NCI-H2227 (cell line): Measurements from ENCODE around the gene CEP192.
"Not testable (repeated sequence)": the region's sequence is repeated elsewhere in the genome, so short reads cannot be mapped to it uniquely, and the experiment has no call there.

ENCODE experiments used
- DNase-seq: peaks from one replicate; lab custom pipeline; 2025; ENCODE audit not compliant: unreplicated experiment; lab: John Stamatoyannopoulos, UW

Gene CEP192

DNA sequence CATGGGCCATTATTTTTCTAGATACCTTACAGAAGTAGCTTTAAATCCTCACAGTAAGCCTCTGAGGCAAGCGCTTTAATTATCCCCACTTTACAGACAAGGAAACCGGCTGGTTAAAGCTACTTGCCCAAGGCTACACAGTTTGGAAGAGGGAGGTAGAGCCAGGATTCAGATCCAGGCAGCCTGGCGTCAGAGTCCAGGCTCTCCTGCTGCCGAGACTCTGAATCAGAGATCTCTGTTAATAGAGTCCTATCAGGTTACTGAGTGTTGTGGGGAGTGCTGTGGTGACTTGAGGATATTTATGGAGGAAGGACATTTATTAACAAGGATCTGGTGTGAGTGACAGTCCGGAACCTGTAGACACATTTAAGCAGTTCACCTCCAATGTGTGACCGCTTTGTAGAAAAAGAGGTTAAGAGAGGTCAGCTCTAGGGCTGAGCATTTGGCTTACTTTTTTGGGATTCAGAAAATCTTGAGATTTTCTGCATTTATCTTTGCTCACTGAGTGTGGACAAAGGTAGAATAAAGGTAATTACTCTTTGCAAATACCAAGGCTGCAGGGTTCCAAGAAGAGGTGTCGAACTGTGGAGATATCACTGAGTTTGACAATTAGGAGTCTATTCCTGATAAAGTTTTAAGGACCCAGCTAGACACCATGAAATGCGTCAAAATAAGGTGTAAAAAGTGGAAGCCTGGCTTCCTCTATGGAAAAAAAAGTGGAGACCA, 1.6 kb upstream of the CEP192 start:
- no peak for DNase-seq

DNA sequence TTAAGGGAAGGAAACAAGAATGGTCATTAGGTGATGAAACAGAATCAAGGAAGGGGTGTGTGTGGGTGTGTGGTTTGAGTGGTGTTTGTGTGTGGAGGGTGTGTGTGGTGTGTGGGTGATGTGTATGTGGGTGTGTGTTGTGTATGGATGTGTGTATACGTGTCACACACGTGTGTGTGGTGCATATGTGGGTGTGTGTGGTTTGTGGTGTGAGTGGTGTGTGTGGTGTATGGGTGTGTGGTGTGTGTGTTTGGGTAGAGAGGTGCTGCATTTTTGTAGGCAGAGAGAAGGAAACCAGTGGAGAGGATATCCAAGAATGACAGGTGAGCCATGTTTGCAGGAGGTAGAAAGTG, 1.1 kb upstream of the CEP192 start:
- no peak for DNase-seq

DNA sequence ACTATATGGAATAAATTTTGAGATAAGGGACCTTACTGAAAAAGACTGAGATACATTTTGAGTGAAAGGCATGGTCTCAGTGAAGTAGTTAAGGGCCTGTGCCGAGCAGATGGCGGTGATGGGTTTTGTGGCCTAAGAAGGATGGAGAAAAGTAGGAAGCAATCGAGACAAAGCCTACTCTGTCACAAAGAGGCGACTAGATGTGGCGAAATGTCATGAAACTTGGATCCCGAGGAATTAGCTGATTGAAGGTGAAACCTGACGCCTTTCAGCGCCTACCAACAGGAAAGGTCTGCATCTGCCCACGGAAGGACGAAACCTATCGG, 558 bp upstream of the CEP192 start:
- no peak for DNase-seq

DNA sequence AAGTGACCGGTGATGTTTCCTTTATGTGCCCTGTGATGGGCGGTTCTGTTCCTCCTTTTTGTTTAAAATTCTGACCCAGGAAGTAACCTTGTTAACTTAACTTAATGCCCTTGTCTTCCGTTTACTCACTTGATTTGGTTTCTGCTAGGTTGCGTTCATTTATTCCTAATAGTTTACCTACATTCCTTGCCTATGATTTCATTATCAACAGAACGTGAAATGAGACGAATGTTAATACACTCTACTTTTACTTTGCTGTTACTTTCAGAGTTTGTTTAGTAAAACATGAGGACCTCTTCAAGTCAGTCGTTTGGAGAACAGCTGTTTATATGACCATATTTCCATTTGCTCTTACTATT, 638 bp downstream of the CEP192 start:
- no peak for DNase-seq

DNA sequence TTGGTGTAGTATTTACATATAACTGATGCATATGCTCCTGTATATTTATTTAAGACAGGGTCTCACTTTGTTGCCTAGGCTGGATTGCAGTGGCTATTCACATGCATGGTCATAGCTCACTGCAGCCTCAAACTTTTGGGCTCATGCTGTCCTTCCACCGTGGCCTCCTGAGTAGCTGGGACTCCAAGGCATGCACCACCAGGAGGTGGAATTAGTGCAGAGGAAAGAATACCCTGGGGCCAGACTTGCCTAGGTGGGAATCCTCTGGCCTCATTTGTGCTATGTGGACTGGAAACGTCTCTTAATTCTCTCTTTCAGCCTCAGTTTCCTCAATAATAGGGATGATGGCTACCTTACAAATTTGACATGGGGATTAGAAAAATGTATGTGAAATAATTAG, 2.3 kb downstream of the CEP192 start:
- no peak for DNase-seq

DNA sequence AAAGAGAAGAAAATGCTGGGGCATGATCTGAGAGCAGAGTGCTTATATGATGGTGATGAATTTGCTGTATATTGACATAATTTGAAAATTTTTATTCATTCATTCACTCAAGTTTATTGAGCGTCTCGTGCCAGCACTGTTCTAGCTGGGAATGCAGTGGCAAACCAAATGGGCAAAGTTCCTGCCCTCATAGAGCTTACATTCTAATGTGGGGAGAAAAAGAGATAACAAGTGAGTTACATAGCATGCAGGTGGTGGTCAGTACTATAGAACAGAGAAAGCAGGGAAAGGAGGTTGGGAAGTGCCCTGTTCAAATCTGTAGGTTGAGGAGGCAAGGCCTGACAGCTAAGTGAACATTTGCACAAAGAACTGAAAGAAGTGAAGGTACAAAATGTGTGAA, 4.3 kb downstream of the CEP192 start:
- no peak for DNase-seq

DNA sequence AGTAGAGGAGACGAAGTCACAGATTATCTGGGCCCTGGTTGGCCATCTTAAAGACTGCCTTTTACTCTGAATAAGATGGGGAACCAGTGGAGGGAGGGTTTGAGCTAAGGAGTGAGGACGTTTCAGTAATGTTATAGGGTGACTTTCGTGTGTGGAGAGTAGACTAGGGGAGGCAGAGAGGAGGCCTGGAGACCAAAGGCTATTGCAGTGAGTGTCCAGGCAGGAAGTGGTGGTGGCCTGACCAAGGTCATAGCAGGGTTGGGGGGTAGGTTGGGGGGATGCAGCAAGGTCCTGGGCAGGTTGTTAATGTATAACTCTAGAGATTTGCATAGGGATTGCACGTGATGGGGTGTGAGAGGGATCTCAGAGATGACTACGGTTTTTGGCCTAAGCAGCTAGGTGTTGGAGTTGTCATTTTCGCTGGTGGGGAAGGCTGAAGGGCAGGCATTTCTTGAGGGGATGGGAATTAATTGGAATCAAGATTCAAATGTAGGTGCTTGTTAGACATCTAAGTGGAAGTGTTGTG, 4.9 kb downstream of the CEP192 start:
- DNase-seq, result no peak

DNA sequence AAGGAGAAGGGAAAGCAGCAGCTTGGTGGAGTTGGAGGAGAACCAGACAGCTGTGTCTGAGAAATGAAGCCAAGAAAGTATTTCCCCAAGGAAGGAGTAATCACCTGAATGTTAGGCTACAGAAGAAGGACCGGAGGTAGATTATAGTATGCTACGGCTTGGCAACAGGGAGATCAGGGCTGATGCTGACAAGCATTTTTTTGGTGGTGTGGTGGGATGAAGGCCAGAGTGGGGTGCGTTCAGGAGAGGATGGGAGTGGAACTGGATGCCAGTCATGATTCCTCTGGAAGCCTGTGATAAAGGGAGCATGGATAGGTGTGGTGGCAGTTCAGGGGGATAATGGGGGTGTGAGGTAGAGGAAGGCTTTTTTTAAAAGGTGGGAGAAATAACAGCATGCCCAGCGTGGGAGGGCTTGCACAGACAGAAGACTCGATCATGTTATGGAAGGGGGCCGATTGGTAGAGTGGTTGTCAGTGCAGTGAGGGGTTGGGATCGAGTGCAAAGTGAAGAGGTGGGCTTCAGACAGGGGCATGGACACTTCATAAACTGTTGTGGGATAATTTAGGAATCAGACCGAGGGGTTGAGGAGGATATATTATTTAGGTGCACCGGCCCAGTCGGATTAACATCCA, 5.6 kb downstream of the CEP192 start:
- no peak for DNase-seq

DNA sequence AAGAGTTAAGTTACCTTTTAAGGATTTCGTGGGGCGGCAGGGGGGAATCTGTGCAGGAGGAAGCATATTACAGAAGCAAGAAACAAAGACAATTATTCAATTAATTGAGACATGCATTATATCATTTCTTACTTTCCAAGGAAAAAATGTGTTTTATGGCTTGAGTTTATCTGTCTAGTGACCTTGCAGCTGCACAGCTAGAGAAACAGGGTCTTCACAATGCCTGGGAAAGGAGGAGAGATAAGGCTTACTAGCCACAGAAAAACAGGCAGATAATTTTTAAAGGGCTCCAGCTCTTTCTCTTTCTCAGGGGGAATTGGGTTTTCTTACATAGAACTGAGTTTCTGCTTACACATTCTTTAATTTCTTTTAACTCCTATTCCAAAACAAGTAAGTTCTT, 6.2 kb downstream of the CEP192 start:
- DNase-seq, result not testable (repeated sequence)

DNA sequence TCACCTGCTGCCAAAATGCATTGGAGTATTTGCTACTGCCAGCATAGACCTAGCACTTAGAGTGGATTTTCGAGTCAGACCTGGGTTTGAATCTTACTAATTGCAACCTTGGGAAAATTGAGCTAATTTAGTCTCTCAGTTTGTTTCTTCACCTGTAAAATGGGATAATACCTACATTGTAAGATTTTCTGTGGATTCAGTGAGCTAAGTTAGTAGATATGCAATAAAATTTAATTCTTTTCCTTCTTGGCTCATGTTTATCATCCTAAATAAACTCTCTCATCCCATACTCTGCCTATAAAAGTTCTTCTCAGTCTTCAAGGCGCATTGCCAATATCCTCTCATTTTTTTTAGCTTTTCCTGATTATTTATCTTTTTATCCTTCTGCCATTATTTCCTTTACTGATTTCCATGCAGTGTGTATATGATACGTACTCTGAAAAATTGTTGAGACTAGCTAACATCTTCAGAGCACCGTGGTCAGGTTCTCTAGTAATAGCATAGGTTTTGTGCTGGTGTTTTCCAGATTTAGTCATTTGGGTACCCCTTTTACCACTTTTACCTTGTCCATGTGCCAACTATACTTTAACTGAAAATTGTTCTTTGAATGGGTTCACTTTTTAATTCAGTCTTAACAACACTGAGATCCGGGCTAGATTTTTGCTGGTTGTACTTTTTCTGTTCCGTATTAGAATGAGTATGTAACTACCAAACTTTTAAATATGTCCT, 7.3 kb downstream of the CEP192 start:
- DNase-seq, result no peak

DNA sequence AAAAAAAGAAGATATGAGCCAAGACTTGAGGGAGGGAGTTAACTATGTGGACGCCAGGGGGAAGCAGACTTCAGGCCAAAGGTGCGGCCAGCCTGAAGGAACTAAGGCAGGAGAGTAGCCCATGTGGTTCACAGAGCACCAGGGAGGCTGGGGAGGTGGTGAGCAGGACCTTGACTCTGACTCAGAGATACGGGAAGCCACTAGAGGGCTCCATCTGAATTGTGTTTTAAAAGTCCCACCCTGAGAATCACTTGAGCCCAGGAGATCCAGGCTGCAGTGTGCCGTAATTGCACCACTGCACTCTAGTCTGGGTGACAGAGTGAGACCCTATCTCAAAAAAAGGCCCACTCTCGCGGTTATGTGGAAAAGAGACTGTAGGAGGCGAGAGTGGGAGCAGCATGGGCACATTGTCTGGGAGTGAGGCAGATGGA, 12.3 kb downstream of the CEP192 start:
- DNase-seq, result peak; percentile 29

DNA sequence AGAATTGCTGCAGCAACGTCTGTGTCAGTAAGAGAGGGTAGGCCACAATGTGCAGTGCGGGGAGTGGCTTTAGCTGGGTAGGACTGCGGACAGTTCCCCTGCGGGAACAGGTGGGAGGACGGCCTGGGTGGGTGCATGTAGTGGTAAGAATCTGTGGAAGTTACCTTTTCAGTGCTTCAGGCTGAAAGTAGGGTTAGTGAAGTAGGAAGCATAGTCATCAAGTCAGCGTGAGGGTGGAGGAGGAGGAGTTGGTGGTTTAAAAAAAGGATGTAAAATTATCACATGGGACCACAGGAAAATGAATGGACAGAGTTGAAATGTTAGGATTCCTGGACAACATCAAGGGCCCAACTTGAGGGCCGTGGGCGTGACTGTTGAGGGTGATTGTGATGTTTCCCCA, 13.2 kb downstream of the CEP192 start:
- no peak for DNase-seq

DNA sequence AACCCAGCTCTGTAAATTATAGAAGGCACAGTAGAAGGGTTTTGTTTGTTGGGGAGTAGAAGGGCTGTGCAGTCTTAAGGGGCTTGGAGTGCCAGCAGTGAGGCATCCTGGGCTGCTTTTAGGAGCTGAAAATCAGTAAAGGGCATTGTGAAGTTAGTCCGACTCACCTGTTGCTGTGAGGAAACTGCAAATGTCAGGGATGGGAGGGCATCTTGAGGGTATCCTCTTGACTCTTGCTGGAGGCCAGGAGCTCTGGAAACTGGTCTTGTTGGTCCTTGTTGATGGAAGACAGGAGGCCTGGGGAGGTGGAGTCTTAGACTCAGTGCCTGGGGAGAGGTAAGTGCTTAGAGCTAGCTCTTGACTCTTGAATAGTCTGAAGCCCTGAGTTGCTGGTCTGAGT, 14.1 kb downstream of the CEP192 start:
- DNase-seq, result no peak

DNA sequence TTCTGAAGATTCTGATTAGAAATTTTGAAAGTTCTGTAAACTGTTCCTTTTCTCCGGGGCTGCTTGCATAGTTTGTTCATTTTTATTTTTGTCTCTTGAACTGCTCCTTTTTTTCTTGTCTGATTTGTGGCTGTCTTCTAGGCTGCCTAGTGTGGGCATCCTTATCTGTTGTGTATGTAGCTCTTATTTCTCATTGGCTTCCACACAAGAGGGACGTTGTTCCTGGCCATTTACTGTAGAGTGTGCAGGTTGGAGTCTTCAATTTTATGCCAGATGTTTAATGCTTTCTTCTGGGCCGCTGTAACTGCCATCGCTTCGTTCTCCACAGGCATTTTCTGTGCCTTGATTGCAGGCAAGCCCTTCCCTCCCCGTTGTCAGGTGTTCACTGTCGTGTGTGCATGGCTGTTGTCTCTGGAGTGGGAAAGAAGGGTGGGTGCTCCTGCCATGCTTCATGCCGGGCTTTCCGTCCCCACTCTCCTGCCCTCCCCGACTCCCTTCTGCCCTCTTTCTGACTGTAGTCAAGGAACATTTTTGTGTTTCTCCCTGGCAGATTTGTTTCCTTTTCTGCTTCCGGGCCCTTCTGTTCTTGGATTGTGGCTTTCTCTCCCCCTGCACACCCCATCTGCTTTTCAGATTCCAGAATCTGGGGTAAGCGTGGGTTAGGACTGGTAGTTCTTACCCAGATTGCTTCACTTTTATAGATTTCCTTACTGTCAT, 15.5 kb downstream of the CEP192 start:
- DNase-seq, result no peak

DNA sequence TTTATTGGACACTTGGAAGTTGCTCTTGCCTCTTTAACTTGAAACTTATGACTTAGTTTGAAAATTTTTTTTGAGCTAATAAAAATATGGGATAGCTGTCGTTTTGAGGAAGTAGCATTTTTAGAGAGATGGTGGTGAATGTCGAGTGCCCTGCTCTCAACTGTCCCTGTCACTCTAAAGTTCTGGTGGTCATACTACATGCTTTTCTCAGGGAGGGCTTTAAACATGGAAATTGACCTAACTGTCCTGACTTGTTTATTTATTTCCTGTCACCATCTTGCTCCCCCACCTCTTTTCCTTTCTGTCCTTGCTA, 16.0 kb downstream of the CEP192 start:
- DNase-seq, result no peak

DNA sequence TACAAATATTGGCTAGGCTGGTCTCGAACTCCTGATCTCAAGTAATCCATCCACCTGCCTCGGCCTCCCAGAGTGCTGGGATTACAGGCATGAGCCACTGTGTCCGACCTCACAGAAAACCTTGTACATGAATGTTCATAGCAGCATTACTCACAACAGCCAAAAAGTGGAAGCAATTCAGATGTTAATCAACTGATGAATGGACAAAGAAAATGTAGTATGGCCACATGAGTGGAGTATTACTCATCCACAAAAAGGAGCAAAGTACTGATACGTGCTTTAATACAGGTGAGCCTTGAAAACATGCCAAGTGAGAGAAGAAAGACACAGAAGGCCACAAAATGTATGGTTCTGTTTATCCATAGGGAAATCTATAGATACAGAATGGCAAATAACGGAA, 20.6 kb downstream of the CEP192 start:
- no peak for DNase-seq

DNA sequence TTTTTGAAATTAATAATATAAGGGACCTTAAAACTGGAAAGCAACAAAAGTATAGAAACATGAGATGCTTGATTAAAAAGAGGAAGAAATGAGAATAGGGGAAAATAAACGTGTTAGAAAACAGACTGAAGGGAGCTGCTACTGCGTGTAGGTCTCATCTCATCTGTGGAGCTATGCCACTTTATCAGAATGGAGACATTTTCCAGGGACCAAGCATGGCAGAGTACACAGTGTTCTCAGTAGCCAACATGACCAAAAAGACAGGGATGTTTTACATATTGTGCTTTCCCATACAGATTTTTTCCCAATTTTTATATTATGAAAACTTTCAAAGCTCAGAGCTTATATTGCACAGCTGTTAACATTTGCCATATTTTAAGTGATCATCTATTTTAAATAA, 23.1 kb downstream of the CEP192 start:
- DNase-seq, result no peak

DNA sequence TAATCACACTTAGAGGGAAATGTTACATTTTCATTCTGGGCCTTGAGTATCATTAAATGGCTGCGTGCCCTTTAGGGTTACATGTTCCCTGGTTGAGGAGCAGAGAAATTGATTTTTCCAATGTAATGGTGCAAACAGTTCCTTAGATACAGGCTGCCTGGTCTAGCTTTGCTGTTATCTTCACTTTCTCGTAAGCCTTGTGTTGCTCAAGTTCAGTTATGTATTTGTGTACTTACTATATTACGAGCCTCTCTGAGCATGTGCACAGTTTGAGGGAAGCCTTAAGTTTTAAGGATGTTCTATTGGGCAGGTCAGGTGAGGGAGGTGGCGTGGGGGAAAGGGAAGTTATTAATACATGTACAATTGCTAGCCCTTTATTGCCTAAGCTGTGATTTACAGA, 23.7 kb downstream of the CEP192 start:
- DNase-seq, result no peak

DNA sequence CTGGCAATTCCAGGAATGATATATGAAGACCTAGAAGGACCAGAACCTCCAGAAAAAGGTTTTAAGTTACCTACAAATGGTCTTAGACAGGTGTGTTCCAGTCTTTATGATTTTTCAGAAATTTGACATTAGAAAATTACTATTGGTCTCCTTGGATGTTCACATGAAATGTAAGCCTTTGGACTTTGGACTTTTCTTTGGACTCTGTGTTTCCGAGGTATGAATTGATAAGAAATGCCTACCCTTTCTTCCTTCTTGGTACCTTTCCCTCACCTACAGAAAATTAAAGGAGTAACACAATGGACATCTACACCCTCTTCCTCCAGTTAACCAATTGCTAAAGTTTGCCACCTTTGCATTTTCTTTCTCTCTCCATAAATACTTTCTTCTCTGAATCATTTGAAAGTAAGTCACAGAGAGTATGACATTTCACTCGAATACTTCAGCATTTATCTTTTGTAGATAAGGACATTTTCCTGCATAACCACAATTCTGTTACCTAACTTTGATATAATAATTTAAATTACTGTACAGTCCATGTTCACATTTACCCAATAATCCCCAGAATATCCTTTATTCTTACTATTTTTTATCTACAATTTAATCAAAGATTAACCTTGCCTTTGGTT, 26.2 kb downstream of the CEP192 start:
- no peak for DNase-seq

DNA sequence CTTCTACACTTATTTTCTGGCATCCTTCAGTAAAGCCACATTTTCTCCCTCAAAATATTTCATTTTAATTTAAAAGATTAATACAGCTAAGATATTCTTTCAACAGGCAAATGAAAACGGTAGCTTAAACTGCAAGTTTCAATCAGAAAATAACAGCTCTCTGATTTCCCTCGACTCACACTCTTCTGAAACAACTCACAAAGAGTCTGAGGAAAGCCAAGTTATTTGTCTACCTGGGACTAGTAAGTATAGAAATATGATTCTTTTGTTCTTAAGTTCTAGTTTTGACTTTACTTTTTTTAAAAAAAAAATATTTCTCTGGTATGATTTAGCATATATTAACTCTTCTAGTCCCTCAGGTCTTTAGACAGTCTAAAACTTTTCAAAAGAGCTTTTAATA, 27.2 kb downstream of the CEP192 start:
- no peak for DNase-seq

DNA sequence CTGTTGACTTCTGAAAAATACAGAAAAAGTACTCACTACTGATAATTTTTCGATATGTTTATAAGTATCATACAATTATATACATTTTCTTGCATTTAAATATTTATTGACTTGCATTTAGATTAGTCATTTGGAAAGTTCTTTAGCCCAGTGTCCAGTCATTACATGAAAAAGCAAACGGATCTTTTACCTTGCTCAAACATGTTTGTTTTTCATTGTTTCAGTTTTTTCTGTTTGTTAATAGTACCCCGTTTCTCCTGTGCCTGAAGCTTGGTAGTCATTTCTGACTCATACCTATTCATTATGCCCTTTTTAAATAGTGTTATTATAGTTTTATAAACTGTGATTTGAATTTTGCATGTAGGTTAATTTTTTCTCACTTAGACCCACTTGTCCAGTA, 28.1 kb downstream of the CEP192 start:
- DNase-seq, result no peak

DNA sequence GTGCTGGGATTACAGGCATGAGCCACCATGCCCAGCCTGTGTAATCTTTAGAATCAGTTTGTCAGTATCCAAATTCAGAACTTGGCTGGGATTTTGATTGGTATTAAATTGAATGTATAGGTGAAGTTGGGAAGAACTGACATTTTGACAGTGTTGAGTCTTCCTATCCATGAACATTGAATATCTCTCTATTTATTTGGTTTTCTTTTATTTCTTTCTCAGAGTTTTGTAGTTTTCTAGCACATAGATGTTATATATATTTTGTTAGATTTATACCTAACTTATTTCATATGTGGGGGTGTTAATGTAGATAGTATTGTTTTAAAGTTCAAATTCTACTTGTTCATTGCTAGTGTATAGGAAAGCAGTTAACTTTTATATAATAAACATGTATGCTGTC, 31.5 kb downstream of the CEP192 start:
- DNase-seq, result no peak
